ENCODE data around the gene GPX4.

GPX4 gene

GRCh38 chr19:1136621-1137317 lies 33.0 kb downstream of the GPX4 start:
- Histone ChIP-seq H3K79me2 (ENCODE audit: insufficient read depth, low read length) (peaks cover 3% of the 10 kb centered on the region), H3K27ac (ENCODE audit: low read length) (no peak overlapping the region), H3K4me3 (ENCODE audit: low read depth in 1 of 2, low read length in 2 of 2) (no peak overlapping the region), H3K36me3 (ENCODE audit: insufficient read depth, low read length) (no peaks in the 10 kb centered on the region; the same call in 1 of the 2 replicates), H3K27me3 (ENCODE audit: insufficient read depth, low read length, poor library complexity) (no peaks in the 10 kb centered on the region), H4K20me1 (ENCODE audit: insufficient read depth, low read length) (no peaks in the 10 kb centered on the region), H3K4me1 (ENCODE audit: insufficient read depth, low read length) (peaks cover 13% of the 10 kb centered on the region), H2AFZ (ENCODE audit: low read depth, low read length) (no peak overlapping the region), H3K9me3 (ENCODE audit: insufficient read depth, low read length, severe bottlenecking) (no peaks in the 10 kb centered on the region), H3K4me2 (ENCODE audit: insufficient read depth, low read length) (no peak overlapping the region), H3K9ac (ENCODE audit: low read depth, low read length) (no peak overlapping the region)
- DNase-seq (no peak), ATAC-seq (ENCODE audit: insufficient read depth, low read depth) (no peak)
- TF ChIP-seq EZH2 (IDR thresholded peaks at IDR 0.05; ENCODE audit: borderline replicate concordance, low read depth, low read length, severe bottlenecking) (no peak), CTCF (IDR thresholded peaks at IDR 0.05; ENCODE audit: borderline replicate concordance, extremely low read depth, low read length, poor library complexity, severe bottlenecking) (no peak)

GRCh38 chr19:1138121-1138520 lies 34.3 kb downstream of the GPX4 start:
- Histone ChIP-seq H3K9me3 (ENCODE audit: insufficient read depth, low read length, severe bottlenecking) (no peaks in the 10 kb centered on the region), H3K27ac (ENCODE audit: low read length) (no peak overlapping the region), H3K9ac (ENCODE audit: low read depth, low read length) (no peak overlapping the region), H3K79me2 (ENCODE audit: insufficient read depth, low read length) (peaks cover 3% of the 10 kb centered on the region), H3K4me1 (ENCODE audit: insufficient read depth, low read length) (peaks cover under 1% of the 10 kb centered on the region; the same call in 1 of the 2 replicates), H3K4me2 (ENCODE audit: insufficient read depth, low read length) (no peak overlapping the region), H2AFZ (ENCODE audit: low read depth, low read length) (no peak overlapping the region), H3K27me3 (ENCODE audit: insufficient read depth, low read length, poor library complexity) (no peaks in the 10 kb centered on the region), H3K4me3 (ENCODE audit: low read depth in 1 of 2, low read length in 2 of 2) (no peak overlapping the region), H3K36me3 (ENCODE audit: insufficient read depth, low read length) (peaks cover 5% of the 10 kb centered on the region), H4K20me1 (ENCODE audit: insufficient read depth, low read length) (no peaks in the 10 kb centered on the region)
- DNase-seq: no peak
- ATAC-seq (ENCODE audit: insufficient read depth, low read depth): no peak
- TF ChIP-seq CTCF (IDR thresholded peaks at IDR 0.05; ENCODE audit: borderline replicate concordance, extremely low read depth, low read length, poor library complexity, severe bottlenecking) (no peak), EZH2 (IDR thresholded peaks at IDR 0.05; ENCODE audit: borderline replicate concordance, low read depth, low read length, severe bottlenecking) (no peak)

GRCh38 chr19:1139126-1139525 lies 35.3 kb downstream of the GPX4 start:
- Histone ChIP-seq H3K27me3 (ENCODE audit: insufficient read depth, low read length, poor library complexity) (no peaks in the 10 kb centered on the region), H2AFZ (ENCODE audit: low read depth, low read length) (no peak overlapping the region), H3K9me3 (ENCODE audit: insufficient read depth, low read length, severe bottlenecking) (no peaks in the 10 kb centered on the region), H3K36me3 (ENCODE audit: insufficient read depth, low read length) (peaks cover 15% of the 10 kb centered on the region), H3K27ac (ENCODE audit: low read length) (no peak overlapping the region), H3K4me2 (ENCODE audit: insufficient read depth, low read length) (no peak overlapping the region), H4K20me1 (ENCODE audit: insufficient read depth, low read length) (no peaks in the 10 kb centered on the region), H3K9ac (ENCODE audit: low read depth, low read length) (no peak overlapping the region), H3K79me2 (ENCODE audit: insufficient read depth, low read length) (no peaks in the 10 kb centered on the region; the same call in 1 of the 2 replicates), H3K4me3 (ENCODE audit: low read depth in 1 of 2, low read length in 2 of 2) (no peak overlapping the region), H3K4me1 (ENCODE audit: insufficient read depth, low read length) (no peaks in the 10 kb centered on the region)
- no peak for DNase-seq
- ATAC-seq (ENCODE audit: insufficient read depth, low read depth): no peak
- TF ChIP-seq CTCF (IDR thresholded peaks at IDR 0.05; ENCODE audit: borderline replicate concordance, extremely low read depth, low read length, poor library complexity, severe bottlenecking): no peak
- no peak for TF ChIP-seq EZH2 (IDR thresholded peaks at IDR 0.05; ENCODE audit: borderline replicate concordance, low read depth, low read length, severe bottlenecking)
